CD4-positive, alpha-beta T cell treated with Interferon gamma for 1 hour (primary cell): ENCODE results near the gene GK.
A peak's percentile ranks its signal among the peaks of the same experiment; 100 is the strongest.
"Not testable (repeated sequence)": the region's sequence is repeated elsewhere in the genome, so short reads cannot be mapped to it uniquely, and the experiment has no call there.

Source experiments
- DNase-seq: peaks from one replicate; pipeline ENCODE4 v3.0.0-alpha.2; 2020

The GK gene

GRCh38 chrX:30713061-30713525 is 59.9 kb downstream of the GK start:
- peak; percentile 27 for DNase-seq

- DNase-seq = no peak
Observed at GRCh38 chrX:30714138-30714537, 60.9 kb downstream of the GK start.

- DNase-seq = no peak
Observed at GRCh38 chrX:30715976-30716375, 62.8 kb downstream of the GK start.

GRCh38 chrX:30733852-30734660 is 80.8 kb downstream of the GK start:
- DNase-seq = no peak

- no peak for DNase-seq
Observed at GRCh38 chrX:30734782-30735181, 81.6 kb downstream of the GK start.

- DNase-seq = peak; percentile 51
Observed at GRCh38 chrX:30735839-30736238, 82.6 kb downstream of the GK start.

GRCh38 chrX:30741545-30741944 is 88.3 kb downstream of the GK start:
- no peak for DNase-seq

GRCh38 chrX:30748342-30748960 is 95.2 kb downstream of the GK start:
- DNase-seq = no peak

GRCh38 chrX:30751497-30751896 is 98.3 kb downstream of the GK start:
- DNase-seq = no peak

GRCh38 chrX:30762755-30763154 is 109.5 kb downstream of the GK start:
- no peak for DNase-seq

GRCh38 chrX:30773764-30774163 is 120.5 kb downstream of the GK start:
- not testable (repeated sequence) for DNase-seq

- DNase-seq = no peak
Observed at GRCh38 chrX:30777575-30777974, 124.4 kb downstream of the GK start.

- DNase-seq = no peak
Observed at GRCh38 chrX:30779453-30780030, 126.3 kb downstream of the GK start.
